Measurements from ENCODE around the gene CCNI. TPM values are rescaled to one million over a fixed set of nuclear protein-coding genes. Genes with fewer than 3 reads are reported as not detected.

Gene CCNI
- total RNA-seq, 1 experiment from 2014 or later: 213 TPM

DNA sequence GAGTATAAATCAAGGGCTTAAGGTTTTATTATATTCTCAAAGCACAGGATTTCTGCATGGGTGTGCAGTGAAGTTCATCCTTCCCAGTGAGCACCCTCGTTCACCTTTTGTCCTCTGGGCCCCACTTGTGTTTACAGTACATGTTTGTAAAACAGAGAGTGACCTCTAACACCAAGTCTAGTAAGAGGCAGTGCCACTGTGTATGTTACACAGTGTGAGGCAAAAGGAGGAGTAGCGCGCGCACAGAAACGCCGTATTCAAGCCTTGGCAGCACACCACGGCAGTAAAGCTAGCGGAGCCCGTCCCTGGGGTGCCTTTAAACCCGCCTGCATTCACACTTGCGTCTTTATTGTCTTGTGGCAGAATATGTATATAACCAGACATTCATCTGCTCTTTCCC is 51.9 kb downstream of the CCNI start:
- peaks cover 29% of the 10 kb centered on the region for H3K4me1 Mint-ChIP-seq

DNA sequence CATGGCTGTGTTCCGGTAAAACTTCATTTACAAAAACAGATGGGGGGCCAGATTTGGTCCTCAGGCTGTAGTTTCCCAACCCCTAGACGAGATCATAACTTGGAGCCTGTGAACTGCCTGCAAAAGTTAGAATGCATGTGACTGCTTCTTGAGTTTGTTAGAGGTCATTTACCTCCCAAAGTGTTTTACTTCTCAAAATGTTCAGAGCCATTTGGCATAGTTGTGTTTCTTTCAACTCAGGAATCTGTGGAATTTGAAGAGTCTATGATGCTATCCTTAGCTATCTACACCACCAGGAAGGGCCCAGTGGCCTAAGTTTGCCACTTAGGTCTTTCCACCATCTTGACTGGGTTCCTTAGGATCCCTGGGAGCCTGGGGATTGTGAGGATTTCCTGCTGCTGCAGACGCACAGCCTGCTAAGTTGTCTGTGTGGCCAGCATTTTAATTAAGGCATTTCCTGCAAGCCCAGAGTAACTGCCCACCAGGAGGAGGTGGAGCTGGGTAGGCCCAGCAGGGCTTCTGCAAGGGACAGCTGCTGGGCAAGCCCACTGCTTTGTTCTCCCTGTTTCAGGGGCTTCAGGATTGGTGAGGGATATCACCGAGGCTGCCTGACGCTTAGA is 53.1 kb downstream of the CCNI start:
- H3K27me3 Mint-ChIP-seq (ENCODE audit: low read depth): no peaks in the 10 kb centered on the region
- H3K4me1 Mint-ChIP-seq: peaks cover 29% of the 10 kb centered on the region
- no peak overlapping the region for H3K4me3 Mint-ChIP-seq
- CTCF ChIA-PET: interaction anchor here (0.7 to 1.3 kb wide), 4 partner anchors 20 to 238 kb away, joined by 3 to 5 read pairs (median 4); no protein-coding TSS in a partner anchor
- TF ChIP-seq ZNF138 (CRISPR knock-in tag; conservative IDR thresholded peaks at IDR 0.05) (no peak), ZNF396 (CRISPR knock-in tag; IDR thresholded peaks at IDR 0.05; ENCODE audit: borderline replicate concordance) (no peak), ETV6 (CRISPR knock-in tag; IDR thresholded peaks at IDR 0.05) (0 out of 2 replicates have a peak, but pooled peaks have one; percentile 51), ZNF423 (CRISPR knock-in tag; IDR thresholded peaks at IDR 0.05) (peak; percentile 9; the same call in 1 of the 2 replicates), NFE2L1 (CRISPR knock-in tag; IDR thresholded peaks at IDR 0.05) (no peak), ZNF671 (CRISPR knock-in tag; IDR thresholded peaks at IDR 0.05) (no peak), ZNF416 (CRISPR knock-in tag; IDR thresholded peaks at IDR 0.05) (no peak), ZBTB21 (CRISPR knock-in tag; IDR thresholded peaks at IDR 0.05; ENCODE audit: borderline replicate concordance) (0 out of 2 replicates have a peak, but pooled peaks have one; percentile 44)
- DNase-seq (ENCODE audit: low spot score) (peak; percentile 52), ATAC-seq (peak; percentile 88)
- peaks cover 66% of the 10 kb centered on the region for H3K36me3 Mint-ChIP-seq
- POLR2A ChIA-PET: interaction anchor here (0.8 to 1.0 kb wide), 2 partner anchors 11 to 72 kb away, joined by 3 to 4 read pairs; no protein-coding TSS in a partner anchor
- H3K9me3 Mint-ChIP-seq: no peaks in the 10 kb centered on the region
- peak overlapping the region; percentile 92 for H3K27ac Mint-ChIP-seq

More for the DNA sequence above, 51.9 kb downstream of the CCNI start:
- ChIA-PET CTCF (no interaction called here), POLR2A (no interaction called here)
- no peak overlapping the region for H3K4me3 Mint-ChIP-seq
- TF ChIP-seq ARID4B (CRISPR knock-in tag; IDR thresholded peaks at IDR 0.05; ENCODE audit: borderline replicate concordance): no peak
- TF ChIP-seq GABPB1 (CRISPR knock-in tag; IDR thresholded peaks at IDR 0.05): 0 out of 2 replicates have a peak, but pooled peaks have one; percentile 13
- H3K27me3 Mint-ChIP-seq (ENCODE audit: low read depth): no peaks in the 10 kb centered on the region
- H3K9me3 Mint-ChIP-seq: no peaks in the 10 kb centered on the region
- DNase-seq (ENCODE audit: low spot score) (no peak), ATAC-seq (no peak)
- H3K36me3 Mint-ChIP-seq: peaks cover 69% of the 10 kb centered on the region
- H3K27ac Mint-ChIP-seq: peak overlapping the region; percentile 88

DNA sequence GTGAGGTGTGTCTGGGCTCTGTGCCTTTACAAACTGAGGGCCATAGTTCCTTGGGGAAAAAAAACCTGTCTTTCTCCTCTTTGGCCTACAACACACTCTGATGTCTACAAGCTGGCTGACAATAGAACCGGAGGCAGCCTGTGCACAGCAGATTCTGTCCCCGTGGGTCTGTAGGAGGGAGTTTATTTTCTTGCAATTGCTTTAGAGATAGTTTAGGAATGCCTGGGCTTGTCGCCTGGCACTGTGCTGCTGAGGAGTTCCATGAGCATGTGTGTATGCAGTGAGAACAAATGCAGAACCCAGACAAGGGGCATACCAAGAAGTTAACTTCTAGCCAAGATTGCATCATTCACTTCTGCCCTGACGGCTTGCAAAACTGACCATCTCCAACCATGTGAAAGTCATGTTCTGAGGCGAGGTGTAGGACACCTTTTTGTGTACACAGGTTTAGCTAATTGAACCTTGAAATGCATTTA is 54.1 kb downstream of the CCNI start:
- no peak overlapping the region for H3K4me3 Mint-ChIP-seq
- no peaks in the 10 kb centered on the region for H3K27me3 Mint-ChIP-seq (ENCODE audit: low read depth)
- peak overlapping the region; percentile 92 for H3K27ac Mint-ChIP-seq
- peaks cover 66% of the 10 kb centered on the region for H3K36me3 Mint-ChIP-seq
- H3K9me3 Mint-ChIP-seq: no peaks in the 10 kb centered on the region
- DNase-seq (ENCODE audit: low spot score) (no peak), ATAC-seq (no peak)
- POLR2A ChIA-PET: no interaction called here
- H3K4me1 Mint-ChIP-seq: peaks cover 29% of the 10 kb centered on the region
- CTCF ChIA-PET: interaction anchor here (1.3 kb wide), 1 partner anchor 264 kb away, joined by 6 read pairs; no protein-coding TSS in a partner anchor
- TF ChIP-seq JUN (CRISPR knock-in tag; IDR thresholded peaks at IDR 0.05) (no peak), HMGA2 (CRISPR knock-in tag; IDR thresholded peaks at IDR 0.05) (no peak), CREB1 (CRISPR knock-in tag; IDR thresholded peaks at IDR 0.05) (no peak), ZNF423 (CRISPR knock-in tag; IDR thresholded peaks at IDR 0.05) (no peak), SOX15 (CRISPR knock-in tag; IDR thresholded peaks at IDR 0.05) (no peak), ZNF317 (CRISPR knock-in tag; IDR thresholded peaks at IDR 0.05; ENCODE audit: borderline replicate concordance, low read depth) (no peak), SP1 (CRISPR knock-in tag; conservative IDR thresholded peaks at IDR 0.05) (no peak), TCF7 (CRISPR knock-in tag; IDR thresholded peaks at IDR 0.05; ENCODE audit: low read depth) (no peak)
- TF ChIP-seq, protein P1, sequence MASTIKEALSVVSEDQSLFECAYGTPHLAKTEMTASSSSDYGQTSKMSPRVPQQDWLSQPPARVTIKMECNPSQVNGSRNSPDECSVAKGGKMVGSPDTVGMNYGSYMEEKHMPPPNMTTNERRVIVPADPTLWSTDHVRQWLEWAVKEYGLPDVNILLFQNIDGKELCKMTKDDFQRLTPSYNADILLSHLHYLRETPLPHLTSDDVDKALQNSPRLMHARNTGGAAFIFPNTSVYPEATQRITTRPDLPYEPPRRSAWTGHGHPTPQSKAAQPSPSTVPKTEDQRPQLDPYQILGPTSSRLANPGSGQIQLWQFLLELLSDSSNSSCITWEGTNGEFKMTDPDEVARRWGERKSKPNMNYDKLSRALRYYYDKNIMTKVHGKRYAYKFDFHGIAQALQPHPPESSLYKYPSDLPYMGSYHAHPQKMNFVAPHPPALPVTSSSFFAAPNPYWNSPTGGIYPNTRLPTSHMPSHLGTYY (CRISPR knock-in tag; IDR thresholded peaks at IDR 0.05): no peak
- TF ChIP-seq, protein P2, sequence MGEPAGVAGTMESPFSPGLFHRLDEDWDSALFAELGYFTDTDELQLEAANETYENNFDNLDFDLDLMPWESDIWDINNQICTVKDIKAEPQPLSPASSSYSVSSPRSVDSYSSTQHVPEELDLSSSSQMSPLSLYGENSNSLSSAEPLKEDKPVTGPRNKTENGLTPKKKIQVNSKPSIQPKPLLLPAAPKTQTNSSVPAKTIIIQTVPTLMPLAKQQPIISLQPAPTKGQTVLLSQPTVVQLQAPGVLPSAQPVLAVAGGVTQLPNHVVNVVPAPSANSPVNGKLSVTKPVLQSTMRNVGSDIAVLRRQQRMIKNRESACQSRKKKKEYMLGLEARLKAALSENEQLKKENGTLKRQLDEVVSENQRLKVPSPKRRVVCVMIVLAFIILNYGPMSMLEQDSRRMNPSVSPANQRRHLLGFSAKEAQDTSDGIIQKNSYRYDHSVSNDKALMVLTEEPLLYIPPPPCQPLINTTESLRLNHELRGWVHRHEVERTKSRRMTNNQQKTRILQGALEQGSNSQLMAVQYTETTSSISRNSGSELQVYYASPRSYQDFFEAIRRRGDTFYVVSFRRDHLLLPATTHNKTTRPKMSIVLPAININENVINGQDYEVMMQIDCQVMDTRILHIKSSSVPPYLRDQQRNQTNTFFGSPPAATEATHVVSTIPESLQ (CRISPR knock-in tag; IDR thresholded peaks at IDR 0.05): no peak
- TF ChIP-seq, protein P3, sequence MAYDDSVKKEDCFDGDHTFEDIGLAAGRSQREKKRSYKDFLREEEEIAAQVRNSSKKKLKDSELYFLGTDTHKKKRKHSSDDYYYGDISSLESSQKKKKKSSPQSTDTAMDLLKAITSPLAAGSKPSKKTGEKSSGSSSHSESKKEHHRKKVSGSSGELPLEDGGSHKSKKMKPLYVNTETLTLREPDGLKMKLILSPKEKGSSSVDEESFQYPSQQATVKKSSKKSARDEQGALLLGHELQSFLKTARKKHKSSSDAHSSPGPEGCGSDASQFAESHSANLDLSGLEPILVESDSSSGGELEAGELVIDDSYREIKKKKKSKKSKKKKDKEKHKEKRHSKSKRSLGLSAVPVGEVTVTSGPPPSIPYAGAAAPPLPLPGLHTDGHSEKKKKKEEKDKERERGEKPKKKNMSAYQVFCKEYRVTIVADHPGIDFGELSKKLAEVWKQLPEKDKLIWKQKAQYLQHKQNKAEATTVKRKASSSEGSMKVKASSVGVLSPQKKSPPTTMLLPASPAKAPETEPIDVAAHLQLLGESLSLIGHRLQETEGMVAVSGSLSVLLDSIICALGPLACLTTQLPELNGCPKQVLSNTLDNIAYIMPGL (CRISPR knock-in tag; IDR thresholded peaks at IDR 0.05): no peak
